K562 (cell line): ENCODE measurements around the gene ASNS.
"Not testable (repeated sequence)": the region's sequence is repeated elsewhere in the genome, so short reads cannot be mapped to it uniquely, and the experiment has no call there.

ENCODE experiments used
- CBX3 ChIP-seq, 2 experiments: IDR thresholded peaks; 1 replicate in 1 of 2; 2 replicates in 1 of 2; pipeline ENCODE4 v1.6.1; 2012; ENCODE audit warnings: inconsistent platforms in 2 of 2, low read length in 2 of 2, borderline replicate concordance in 1 of 2, control low read depth in 1 of 2
- CEBPB ChIP-seq: fragments of 450-650 bp; IDR thresholded peaks from 2 replicates; pipeline ENCODE4 v1.6.1; 2016; ENCODE audit warnings: missing genetic modification characterization, missing compliant biosample characterization
- FIP1L1 ChIP-seq: fragments of 200-400 bp; formaldehyde crosslinking; IDR thresholded peaks from 2 replicates; pipeline ENCODE4 v1.6.1; 2018; ENCODE audit warnings: mild to moderate bottlenecking, low read depth, low read length; ENCODE audit not compliant: poor library complexity, severe bottlenecking
- FOXK1 ChIP-seq: sonication (generic); formaldehyde crosslinking; IDR thresholded peaks from 2 replicates; pipeline ENCODE4 v1.8.0; 2022; ENCODE audit warnings: missing genetic modification reagents, mild to moderate bottlenecking, borderline replicate concordance
- HNRNPH1 ChIP-seq: fragments of 200-400 bp; formaldehyde crosslinking; optimal IDR thresholded peaks from 2 replicates; pipeline ENCODE3; 2017; ENCODE audit warnings: low read depth, mild to moderate bottlenecking, low read length, moderate library complexity
- MAFG ChIP-seq: fragments of 450-650 bp; conservative IDR thresholded peaks from 2 replicates; pipeline ENCODE4 v1.6.1; 2016; ENCODE audit warnings: missing genetic modification characterization, missing compliant biosample characterization
- RFX5 ChIP-seq: IDR thresholded peaks from 2 replicates; pipeline ENCODE4 v1.6.1; 2011; ENCODE audit warnings: low read depth, mild to moderate bottlenecking, improper control_type of control experiment, low read length
- SMAD3 ChIP-seq: fragments of 450-650 bp; formaldehyde crosslinking; conservative IDR thresholded peaks from 2 replicates; pipeline ENCODE4 v1.4.0; 2020; ENCODE audit warnings: mild to moderate bottlenecking
- TBP ChIP-seq: optimal IDR thresholded peaks from 2 replicates; pipeline ENCODE3; 2011; ENCODE audit warnings: low read depth, low read length, improper control_type of control experiment
- XRCC3 ChIP-seq: fragments of 450-650 bp; IDR thresholded peaks from 2 replicates; pipeline ENCODE4 v1.6.1; 2017; ENCODE audit warnings: mild to moderate bottlenecking, moderate library complexity
- ZKSCAN3 ChIP-seq: fragments of 250-450 bp; sonication (Bioruptor Pico); IDR thresholded peaks from 2 replicates; pipeline ENCODE4 v1.4.0; 2020
- TF ChIP-seq, protein P1 (sequence below), 3 experiments: IDR thresholded peaks in 2 of 3; conservative IDR thresholded peaks in 1 of 3; 2 replicates each; pipeline ENCODE4 v1.5.1; 2011 to 2012; ENCODE audit warnings: low read length in 3 of 3, mild to moderate bottlenecking in 3 of 3, control low read depth in 2 of 3, improper control_type of control experiment in 1 of 3, inconsistent platforms in 1 of 3, low read depth in 1 of 3, mixed read lengths in 1 of 3, moderate library complexity in 1 of 3; ENCODE audit not compliant: insufficient read depth in 2 of 3

- TF ChIP-seq HNRNPH1; MAFG (tag); XRCC3; TBP; ZKSCAN3 (CRISPR knock-in tag); SMAD3 (CRISPR knock-in tag); RFX5; CEBPB; CBX3 (IDR thresholded peaks at IDR 0.05; ENCODE audit: borderline replicate concordance in 1 of 2, low read length in 2 of 2); FOXK1 (CRISPR knock-in tag); FIP1L1: not testable (repeated sequence)
- TF ChIP-seq, protein P1, sequence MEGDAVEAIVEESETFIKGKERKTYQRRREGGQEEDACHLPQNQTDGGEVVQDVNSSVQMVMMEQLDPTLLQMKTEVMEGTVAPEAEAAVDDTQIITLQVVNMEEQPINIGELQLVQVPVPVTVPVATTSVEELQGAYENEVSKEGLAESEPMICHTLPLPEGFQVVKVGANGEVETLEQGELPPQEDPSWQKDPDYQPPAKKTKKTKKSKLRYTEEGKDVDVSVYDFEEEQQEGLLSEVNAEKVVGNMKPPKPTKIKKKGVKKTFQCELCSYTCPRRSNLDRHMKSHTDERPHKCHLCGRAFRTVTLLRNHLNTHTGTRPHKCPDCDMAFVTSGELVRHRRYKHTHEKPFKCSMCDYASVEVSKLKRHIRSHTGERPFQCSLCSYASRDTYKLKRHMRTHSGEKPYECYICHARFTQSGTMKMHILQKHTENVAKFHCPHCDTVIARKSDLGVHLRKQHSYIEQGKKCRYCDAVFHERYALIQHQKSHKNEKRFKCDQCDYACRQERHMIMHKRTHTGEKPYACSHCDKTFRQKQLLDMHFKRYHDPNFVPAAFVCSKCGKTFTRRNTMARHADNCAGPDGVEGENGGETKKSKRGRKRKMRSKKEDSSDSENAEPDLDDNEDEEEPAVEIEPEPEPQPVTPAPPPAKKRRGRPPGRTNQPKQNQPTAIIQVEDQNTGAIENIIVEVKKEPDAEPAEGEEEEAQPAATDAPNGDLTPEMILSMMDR (IDR thresholded peaks at IDR 0.05 in 2 of 3, conservative IDR thresholded peaks at IDR 0.05 in 1 of 3; ENCODE audit: insufficient read depth in 2 of 3, low read depth in 1 of 3, low read length in 3 of 3) = not testable (repeated sequence)
Measured at GRCh38 chr7:97850262-97851031, 21.8 kb downstream of the ASNS start.
